ENCODE measurements around the gene ETHE1. TPM values are rescaled to one million over a fixed set of nuclear protein-coding genes. Genes with fewer than 3 reads are reported as not detected.

ETHE1 gene
- total RNA-seq, 1 experiment from 2014 or later, result 6.7 TPM

- H3K9me3 ChIP-seq (ENCODE audit: low read length), result no peaks in the 10 kb centered on the region
- no peak overlapping the region for H3K27ac ChIP-seq (ENCODE audit: low read length)
- no peak overlapping the region for H3K4me2 ChIP-seq (ENCODE audit: low read depth, low read length, poor library complexity, severe bottlenecking)
Measured at GRCh38 chr19:43476606-43477005, 50.4 kb downstream of the ETHE1 start.

GRCh38 chr19:43474986-43475705 lies 51.9 kb downstream of the ETHE1 start:
- H4K20me1 ChIP-seq (ENCODE audit: insufficient read depth, low read depth, low read length), result no peaks in the 10 kb centered on the region
- H3K27me3 ChIP-seq (ENCODE audit: low read length), result no peaks in the 10 kb centered on the region
- H3K4me1 ChIP-seq (ENCODE audit: low read length), result no peaks in the 10 kb centered on the region
- no peaks in the 10 kb centered on the region for H3K79me2 ChIP-seq (ENCODE audit: low read length)
- H3K9ac ChIP-seq (ENCODE audit: low read length), result no peak overlapping the region
- no peaks in the 10 kb centered on the region for H3K9me3 ChIP-seq (ENCODE audit: low read length)
- peak; percentile 48 for DNase-seq
- no peaks in the 10 kb centered on the region for H3K36me3 ChIP-seq (ENCODE audit: insufficient read depth, low read length)
- no peaks in the 10 kb centered on the region for H3K9me2 ChIP-seq (replicated peaks; ENCODE audit: insufficient read depth, low read length)
- H3K27ac ChIP-seq (ENCODE audit: low read length), result no peak overlapping the region
- H2AFZ ChIP-seq (ENCODE audit: low read length), result no peak overlapping the region
- no peak overlapping the region for H3K4me2 ChIP-seq (ENCODE audit: low read depth, low read length, poor library complexity, severe bottlenecking)
- no peak overlapping the region for H3K4me3 ChIP-seq (ENCODE audit: low read length)

More at GRCh38 chr19:43476606-43477005, 50.4 kb downstream of the ETHE1 start:
- no peak overlapping the region for H2AFZ ChIP-seq (ENCODE audit: low read length)
- H3K4me3 ChIP-seq (ENCODE audit: low read length), result no peak overlapping the region
- no peaks in the 10 kb centered on the region for H3K27me3 ChIP-seq (ENCODE audit: low read length)
- DNase-seq, result no peak
- no peaks in the 10 kb centered on the region for H4K20me1 ChIP-seq (ENCODE audit: insufficient read depth, low read depth, low read length)
- no peaks in the 10 kb centered on the region for H3K36me3 ChIP-seq (ENCODE audit: insufficient read depth, low read length)
- H3K9ac ChIP-seq (ENCODE audit: low read length), result no peak overlapping the region
- H3K9me2 ChIP-seq (replicated peaks; ENCODE audit: insufficient read depth, low read length), result no peaks in the 10 kb centered on the region
- H3K4me1 ChIP-seq (ENCODE audit: low read length), result no peaks in the 10 kb centered on the region
- H3K79me2 ChIP-seq (ENCODE audit: low read length), result no peaks in the 10 kb centered on the region

- no peak for DNase-seq
- Histone ChIP-seq H3K4me3 (ENCODE audit: low read length) (no peak overlapping the region), H2AFZ (ENCODE audit: low read length) (no peak overlapping the region), H3K4me1 (ENCODE audit: low read length) (no peaks in the 10 kb centered on the region), H3K4me2 (ENCODE audit: low read depth, low read length, poor library complexity, severe bottlenecking) (no peak overlapping the region), H3K79me2 (ENCODE audit: low read length) (no peaks in the 10 kb centered on the region), H3K27ac (ENCODE audit: low read length) (no peak overlapping the region), H4K20me1 (ENCODE audit: insufficient read depth, low read depth, low read length) (no peaks in the 10 kb centered on the region), H3K9me2 (replicated peaks; ENCODE audit: insufficient read depth, low read length) (no peaks in the 10 kb centered on the region), H3K27me3 (ENCODE audit: low read length) (no peaks in the 10 kb centered on the region), H3K9ac (ENCODE audit: low read length) (no peak overlapping the region), H3K36me3 (ENCODE audit: insufficient read depth, low read length) (no peaks in the 10 kb centered on the region), H3K9me3 (ENCODE audit: low read length) (no peaks in the 10 kb centered on the region)
Measured at GRCh38 chr19:43474487-43474886, 52.5 kb downstream of the ETHE1 start.

GRCh38 chr19:43471091-43471490 lies 55.9 kb downstream of the ETHE1 start:
- H2AFZ ChIP-seq (ENCODE audit: low read length), result no peak overlapping the region
- H3K4me3 ChIP-seq (ENCODE audit: low read length), result no peak overlapping the region
- H3K27me3 ChIP-seq (ENCODE audit: low read length), result no peaks in the 10 kb centered on the region
- no peak overlapping the region for H3K4me2 ChIP-seq (ENCODE audit: low read depth, low read length, poor library complexity, severe bottlenecking)
- H3K4me1 ChIP-seq (ENCODE audit: low read length), result no peaks in the 10 kb centered on the region
- H3K27ac ChIP-seq (ENCODE audit: low read length), result no peak overlapping the region
- no peaks in the 10 kb centered on the region for H4K20me1 ChIP-seq (ENCODE audit: insufficient read depth, low read depth, low read length)
- no peaks in the 10 kb centered on the region for H3K36me3 ChIP-seq (ENCODE audit: insufficient read depth, low read length)
- no peaks in the 10 kb centered on the region for H3K79me2 ChIP-seq (ENCODE audit: low read length)
- no peak for DNase-seq
- H3K9me3 ChIP-seq (ENCODE audit: low read length), result no peaks in the 10 kb centered on the region
- H3K9me2 ChIP-seq (replicated peaks; ENCODE audit: insufficient read depth, low read length), result no peaks in the 10 kb centered on the region
- no peak overlapping the region for H3K9ac ChIP-seq (ENCODE audit: low read length)

GRCh38 chr19:43470288-43470687 lies 56.7 kb downstream of the ETHE1 start:
- DNase-seq, result no peak
- H3K27ac ChIP-seq (ENCODE audit: low read length), result no peak overlapping the region

GRCh38 chr19:43469160-43469480 lies 57.9 kb downstream of the ETHE1 start:
- no peaks in the 10 kb centered on the region for H3K27me3 ChIP-seq (ENCODE audit: low read length)
- H3K4me2 ChIP-seq (ENCODE audit: low read depth, low read length, poor library complexity, severe bottlenecking), result no peak overlapping the region
- H4K20me1 ChIP-seq (ENCODE audit: insufficient read depth, low read depth, low read length), result no peaks in the 10 kb centered on the region
- DNase-seq, result no peak
- H3K36me3 ChIP-seq (ENCODE audit: insufficient read depth, low read length), result no peaks in the 10 kb centered on the region
- no peaks in the 10 kb centered on the region for H3K9me3 ChIP-seq (ENCODE audit: low read length)
- H3K9ac ChIP-seq (ENCODE audit: low read length), result no peak overlapping the region
- H3K4me3 ChIP-seq (ENCODE audit: low read length), result no peak overlapping the region
- no peak overlapping the region for H3K27ac ChIP-seq (ENCODE audit: low read length)
- no peak overlapping the region for H2AFZ ChIP-seq (ENCODE audit: low read length)
- no peaks in the 10 kb centered on the region for H3K79me2 ChIP-seq (ENCODE audit: low read length)
- no peaks in the 10 kb centered on the region for H3K4me1 ChIP-seq (ENCODE audit: low read length)
- no peaks in the 10 kb centered on the region for H3K9me2 ChIP-seq (replicated peaks; ENCODE audit: insufficient read depth, low read length)

More at GRCh38 chr19:43470288-43470687, 56.7 kb downstream of the ETHE1 start:
- Histone ChIP-seq H3K9ac (ENCODE audit: low read length) (no peak overlapping the region), H3K9me2 (replicated peaks; ENCODE audit: insufficient read depth, low read length) (no peaks in the 10 kb centered on the region), H3K27me3 (ENCODE audit: low read length) (no peaks in the 10 kb centered on the region), H3K79me2 (ENCODE audit: low read length) (no peaks in the 10 kb centered on the region), H3K4me2 (ENCODE audit: low read depth, low read length, poor library complexity, severe bottlenecking) (no peak overlapping the region), H2AFZ (ENCODE audit: low read length) (no peak overlapping the region), H3K4me3 (ENCODE audit: low read length) (no peak overlapping the region), H4K20me1 (ENCODE audit: insufficient read depth, low read depth, low read length) (no peaks in the 10 kb centered on the region), H3K4me1 (ENCODE audit: low read length) (no peaks in the 10 kb centered on the region), H3K36me3 (ENCODE audit: insufficient read depth, low read length) (no peaks in the 10 kb centered on the region), H3K9me3 (ENCODE audit: low read length) (no peaks in the 10 kb centered on the region)

GRCh38 chr19:43468354-43469159 lies 58.4 kb downstream of the ETHE1 start:
- Histone ChIP-seq H3K4me1 (ENCODE audit: low read length) (no peaks in the 10 kb centered on the region), H3K27ac (ENCODE audit: low read length) (no peak overlapping the region), H3K4me3 (ENCODE audit: low read length) (no peak overlapping the region), H4K20me1 (ENCODE audit: insufficient read depth, low read depth, low read length) (no peaks in the 10 kb centered on the region), H2AFZ (ENCODE audit: low read length) (no peak overlapping the region), H3K9ac (ENCODE audit: low read length) (no peak overlapping the region), H3K9me2 (replicated peaks; ENCODE audit: insufficient read depth, low read length) (no peaks in the 10 kb centered on the region), H3K27me3 (ENCODE audit: low read length) (no peaks in the 10 kb centered on the region), H3K36me3 (ENCODE audit: insufficient read depth, low read length) (no peaks in the 10 kb centered on the region), H3K4me2 (ENCODE audit: low read depth, low read length, poor library complexity, severe bottlenecking) (no peak overlapping the region), H3K9me3 (ENCODE audit: low read length) (no peaks in the 10 kb centered on the region), H3K79me2 (ENCODE audit: low read length) (no peaks in the 10 kb centered on the region)
- no peak for DNase-seq

- Histone ChIP-seq H3K9ac (ENCODE audit: low read length) (no peak overlapping the region), H3K4me2 (ENCODE audit: low read depth, low read length, poor library complexity, severe bottlenecking) (no peak overlapping the region), H3K79me2 (ENCODE audit: low read length) (no peaks in the 10 kb centered on the region), H3K4me1 (ENCODE audit: low read length) (no peaks in the 10 kb centered on the region), H2AFZ (ENCODE audit: low read length) (no peak overlapping the region), H3K9me3 (ENCODE audit: low read length) (no peaks in the 10 kb centered on the region), H3K27ac (ENCODE audit: low read length) (no peak overlapping the region), H3K4me3 (ENCODE audit: low read length) (no peak overlapping the region), H3K9me2 (replicated peaks; ENCODE audit: insufficient read depth, low read length) (no peaks in the 10 kb centered on the region), H3K27me3 (ENCODE audit: low read length) (no peaks in the 10 kb centered on the region), H3K36me3 (ENCODE audit: insufficient read depth, low read length) (no peaks in the 10 kb centered on the region), H4K20me1 (ENCODE audit: insufficient read depth, low read depth, low read length) (no peaks in the 10 kb centered on the region)
- DNase-seq, result no peak
Measured at GRCh38 chr19:43467730-43468129, 59.3 kb downstream of the ETHE1 start.
